Kidney epithelial cell (primary cell): ENCODE data around the gene OPRL1. TPM values are rescaled to one million over a fixed set of nuclear protein-coding genes. Genes with fewer than 3 reads are reported as not detected.
A peak's percentile ranks its signal among the peaks of the same experiment; 100 is the strongest.

Source experiments
- DNase-seq: peaks from one replicate; pipeline ENCODE4 v3.0.0-alpha.2; 2010; ENCODE audit warnings: low read depth
- H3K27me3 ChIP-seq: 2 replicates; pipeline ENCODE4 v1.6.0; 2011; ENCODE audit warnings: low read length; ENCODE audit not compliant: control insufficient read depth, insufficient read depth
- H3K36me3 ChIP-seq: 2 replicates; pipeline ENCODE4 v1.5.1; 2011; ENCODE audit warnings: low read length; ENCODE audit not compliant: control insufficient read depth, insufficient read depth
- H3K4me3 ChIP-seq: 2 replicates; pipeline ENCODE4 v1.5.1; 2011; ENCODE audit warnings: low read depth, mild to moderate bottlenecking, control low read depth, low read length
- CTCF ChIP-seq: IDR thresholded peaks from 2 replicates; pipeline ENCODE4 v1.5.1; 2011; ENCODE audit warnings: mild to moderate bottlenecking, moderate library complexity, low read length, control low read depth, inconsistent platforms; ENCODE audit not compliant: insufficient read depth, poor library complexity, severe bottlenecking
- total RNA-seq: library from RNA; depleted of rRNA; stranded (reverse); fragments of >200 nt; gene quantifications from 2 replicates; pipeline ENCODE4 v1.2.3, GENCODE V29; 2015

The OPRL1 gene
- total RNA-seq, result 0.21 and 0.68 TPM in 2 replicates

DNA sequence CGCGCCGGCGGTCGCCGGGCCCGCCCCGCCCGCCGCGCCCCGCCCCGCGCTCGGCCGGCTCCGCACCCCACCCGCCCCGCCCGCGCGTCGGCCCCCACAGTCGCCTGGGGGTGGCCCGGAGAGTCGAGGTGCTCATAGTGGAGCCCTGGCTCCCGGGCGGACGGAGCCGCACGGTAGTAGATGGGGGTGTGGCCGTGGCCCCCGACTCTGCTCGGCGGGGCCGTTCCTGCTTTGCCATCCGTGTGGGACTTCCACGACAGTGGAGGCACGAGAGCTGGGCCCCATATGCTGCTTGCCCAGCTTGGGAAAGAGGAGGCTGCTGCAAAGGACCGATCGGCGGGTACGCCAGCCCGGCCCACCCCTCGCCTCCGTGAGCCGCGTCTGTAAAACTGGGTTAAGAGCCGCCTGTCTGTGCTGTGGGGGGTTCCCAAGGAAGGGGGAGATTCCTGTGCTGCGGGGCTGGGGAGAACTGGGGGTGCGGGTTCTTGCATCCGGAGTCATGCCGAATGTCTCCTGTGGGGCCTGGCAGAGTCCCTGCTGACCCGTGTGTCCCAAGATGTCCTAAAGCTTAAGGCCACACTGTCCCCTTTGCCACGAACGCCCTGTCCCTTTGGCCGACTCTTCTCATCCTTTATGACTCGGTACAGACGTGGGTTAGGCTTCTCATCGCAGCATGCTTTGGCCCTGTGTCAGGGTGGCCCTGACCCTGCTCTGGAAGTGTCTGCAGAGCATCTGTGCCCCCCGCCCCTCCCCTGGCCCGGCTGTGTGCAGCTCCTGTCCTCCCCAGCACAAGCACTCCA lies at the start of gene OPRL1:
Gene OPRL1, plus strand, starts transcription at position 70 of the 800 bp plus-strand sequence. CDS start 12,639 bp downstream, outside the sequence.
- DNase-seq, result no peak
- H3K36me3 ChIP-seq, result no peaks in the 10 kb centered on the region
- no peak for TF ChIP-seq CTCF

GRCh38 chr20:64030371-64031134 lies 49.3 kb upstream of the OPRL1 start:
- DNase-seq, result no peak
- H3K36me3 ChIP-seq, result peaks cover 2% of the 10 kb centered on the region
- H3K4me3 ChIP-seq, result no peak overlapping the region
- H3K27me3 ChIP-seq, result no peaks in the 10 kb centered on the region
- TF ChIP-seq CTCF, result no peak

More for the DNA sequence above, at the start of gene OPRL1:
- H3K4me3 ChIP-seq, result peak within 1 kb of the TSS; percentile 56
- H3K27me3 ChIP-seq, result peaks cover 32% of the 10 kb centered on the region

GRCh38 chr20:64031822-64032314 lies 48.0 kb upstream of the OPRL1 start:
- peaks cover 2% of the 10 kb centered on the region for H3K36me3 ChIP-seq
- no peak overlapping the region for H3K4me3 ChIP-seq
- no peaks in the 10 kb centered on the region for H3K27me3 ChIP-seq
- no peak for DNase-seq
- TF ChIP-seq CTCF, result no peak

DNA sequence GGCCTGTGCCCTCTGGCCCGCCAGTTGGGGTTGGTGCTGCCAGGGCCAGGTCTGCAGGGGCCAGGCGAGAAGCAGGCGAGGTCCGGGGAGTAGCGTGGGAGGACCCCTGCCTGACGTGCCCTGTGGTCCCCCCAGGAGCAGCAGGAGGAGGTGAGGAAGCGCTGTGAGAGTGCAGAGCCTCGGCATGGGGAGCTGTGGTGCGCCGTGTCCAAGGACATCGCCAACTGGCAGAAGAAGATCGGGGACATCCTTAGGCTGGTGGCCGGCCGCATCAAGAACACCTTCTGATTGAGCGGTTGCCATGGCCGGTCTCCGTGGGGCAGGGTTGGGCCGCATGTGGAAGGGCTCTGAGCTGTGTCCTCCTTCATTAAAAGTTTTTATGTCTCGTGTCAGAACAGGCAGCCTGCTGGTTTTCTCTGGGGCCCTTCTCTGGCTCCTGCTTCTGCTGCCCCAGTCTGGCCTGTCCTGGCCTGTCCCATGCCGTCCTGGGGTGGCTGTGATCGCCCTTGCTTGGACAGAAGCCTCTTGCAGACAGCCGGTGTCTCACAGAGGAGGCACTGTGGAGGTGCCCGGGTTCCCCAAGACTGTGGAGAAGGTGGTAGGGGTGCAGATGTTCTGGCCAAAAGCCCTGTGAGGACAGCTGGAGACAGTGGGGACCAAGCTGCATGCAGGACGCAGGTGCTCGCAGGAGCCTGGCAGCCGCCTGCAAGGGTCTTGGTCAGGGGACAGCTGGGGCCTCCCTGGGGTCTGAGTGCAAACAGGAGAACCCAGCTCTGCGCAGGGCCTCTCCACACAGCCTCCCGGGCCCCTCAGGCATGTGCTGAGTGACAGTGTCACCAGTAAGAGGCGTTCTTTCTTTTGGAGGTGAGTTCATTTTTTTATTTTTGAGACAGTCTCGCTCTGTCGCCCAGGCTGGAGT lies 46.9 kb upstream of the OPRL1 start:
- H3K4me3 ChIP-seq, result no peak overlapping the region
- peaks cover 10% of the 10 kb centered on the region for H3K27me3 ChIP-seq
- TF ChIP-seq CTCF, result no peak
- DNase-seq, result no peak
- peaks cover 1% of the 10 kb centered on the region for H3K36me3 ChIP-seq

GRCh38 chr20:64033981-64034493 lies 45.8 kb upstream of the OPRL1 start:
- H3K36me3 ChIP-seq, result peaks cover 1% of the 10 kb centered on the region
- H3K4me3 ChIP-seq, result no peak overlapping the region
- DNase-seq, result no peak
- peaks cover 13% of the 10 kb centered on the region for H3K27me3 ChIP-seq
- TF ChIP-seq CTCF, result no peak
